Gastrocnemius medialis (tissue), 4 donors: ENCODE data around the gene FAM83F. TPM values are rescaled to one million over a fixed set of nuclear protein-coding genes. Genes with fewer than 3 reads are reported as not detected.

Experiments
- ATAC-seq, 2 donors: fragments of 150-250 bp; one replicate each; pipeline ENCODE4 v1.9.1; 2016
- DNase-seq, 2 donors: peaks; one replicate each; pipeline ENCODE4 v3.0.0-alpha.2; 2019
- H3K27ac ChIP-seq, 4 donors: fragments of 200-600 bp; sonication (generic); 1 replicate in 1 of 4; 2 replicates in 3 of 4; pipeline ENCODE4 v1.5.1; 2016 to 2018; ENCODE audit warnings: mild to moderate bottlenecking in 2 of 4, moderate library complexity in 1 of 4
- H3K27me3 ChIP-seq, 3 donors: fragments of 200-600 bp; sonication (generic) in 2 of 3; 1 replicate in 1 of 3; 2 replicates in 2 of 3; pipeline versions ENCODE4 v1.5.1 to v1.6.0; 2016 to 2019; ENCODE audit warnings: mild to moderate bottlenecking in 1 of 3, moderate library complexity in 1 of 3
- H3K36me3 ChIP-seq, 2 donors: fragments of 200-600 bp; sonication (generic) in 1 of 2; one replicate each; pipeline ENCODE4 v1.5.1; 2017 to 2018
- H3K4me1 ChIP-seq, 2 donors: fragments of 200-600 bp; sonication (generic) in 1 of 2; one replicate each; pipeline ENCODE4 v1.5.1; 2016 to 2017; ENCODE audit warnings: mild to moderate bottlenecking in 2 of 2
- H3K4me3 ChIP-seq, 4 donors: fragments of 200-600 bp; sonication (generic) in 3 of 4; 1 replicate in 1 of 4; 2 replicates in 3 of 4; pipeline ENCODE4 v1.5.1; 2016 to 2019; ENCODE audit warnings: mild to moderate bottlenecking in 2 of 4
- H3K9me3 ChIP-seq, 3 donors: fragments of 200-600 bp; sonication (generic) in 2 of 3; 1 replicate in 1 of 3; 2 replicates in 2 of 3; pipeline ENCODE4 v1.5.1; 2016 to 2019
- CTCF ChIP-seq, 5 experiments: fragments of 450-650 bp in 3 of 5; fragments of 200-600 bp in 2 of 5; sonication (generic) in 2 of 5; IDR thresholded peaks in 4 of 5; conservative IDR thresholded peaks in 1 of 5; 1 replicate in 4 of 5; 2 replicates in 1 of 5; pipeline ENCODE4 v1.5.1; 2016 to 2019; ENCODE audit warnings: antibody characterized with exemption in 5 of 5, mild to moderate bottlenecking in 3 of 5, moderate library complexity in 3 of 5
- POLR2A ChIP-seq, 2 donors: fragments of 450-650 bp; IDR thresholded peaks; one replicate each; pipeline ENCODE4 v1.6.1; 2017; ENCODE audit warnings: antibody characterized with exemption in 2 of 2, mild to moderate bottlenecking in 2 of 2, moderate library complexity in 2 of 2
- in situ Hi-C, 4 donors: fragments of 200-750 bp; cut with MboI; loops; one replicate each; pipeline versions ENCODE4 v1.15.0 to v1.8.0; 2017; ENCODE audit warnings: low sequenced_read_pairs in 4 of 4
- intact Hi-C: fragments of 100-400 bp; cut with DNase I; formaldehyde crosslinking; loops from one replicate; pipeline ENCODE4 v1.15.1; 2023; ENCODE audit warnings: low total_unique reads
- total RNA-seq, 4 donors: library from RNA; depleted of rRNA; stranded (reverse); fragments of >200 nt; gene quantifications; one replicate each; pipeline versions ENCODE4 v1.1.0 to v1.2.3, GENCODE V29; 2016

The FAM83F gene
- total RNA-seq, 4 donors from 2014 or later = 0.02 to 0.15 (median 0.07) TPM; not detected in 1

DNA sequence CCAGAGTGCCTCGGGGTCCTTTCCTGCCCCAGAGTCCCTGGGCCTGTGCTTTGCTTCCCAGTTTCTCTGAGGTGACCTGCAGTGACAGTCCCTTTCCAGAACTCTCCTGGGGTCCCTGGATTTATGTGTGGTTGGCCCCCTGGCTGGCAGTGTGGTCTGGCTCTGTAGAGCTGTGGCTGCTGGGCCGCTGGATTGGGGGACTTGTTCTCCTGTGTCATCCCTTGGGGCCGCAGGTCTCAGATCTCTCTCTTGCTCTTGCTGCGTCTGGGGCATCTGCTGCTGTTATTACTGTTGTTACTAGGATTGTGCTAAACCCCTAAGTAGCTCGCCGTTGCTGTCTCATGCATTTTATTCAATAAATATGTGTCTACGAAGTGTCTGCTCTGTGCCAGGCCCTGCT, 31.9 kb downstream of the FAM83F start:
- in situ Hi-C loops (loop anchor here in 3 of 4 donors (5.0 to 25.0 kb wide), 4 partner anchors 412 to 492 kb away; partner anchors contain the start of gene RPS19BP1 (in 2 of the 3)), intact Hi-C loops (no loop called here)
- H3K4me1 ChIP-seq = no peaks in the 10 kb centered on the region
- H3K4me3 ChIP-seq = no peak overlapping the region
- TF ChIP-seq POLR2A (IDR thresholded peaks at IDR 0.05) = no peak
- no peak for TF ChIP-seq CTCF (IDR thresholded peaks at IDR 0.05 in 4 of 5, conservative IDR thresholded peaks at IDR 0.05 in 1 of 5)
- no peak overlapping the region for H3K27ac ChIP-seq
- no peaks in the 10 kb centered on the region for H3K9me3 ChIP-seq
- no peaks in the 10 kb centered on the region for H3K27me3 ChIP-seq
- H3K36me3 ChIP-seq = no peaks in the 10 kb centered on the region
- no peak for ATAC-seq
- DNase-seq = no peak

GRCh38 chr22:40027191-40028097, 32.7 kb downstream of the FAM83F start:
- H3K36me3 ChIP-seq = no peaks in the 10 kb centered on the region
- no peak for ATAC-seq
- H3K4me1 ChIP-seq = no peaks in the 10 kb centered on the region
- H3K4me3 ChIP-seq = no peak overlapping the region
- H3K27ac ChIP-seq = no peak overlapping the region
- in situ Hi-C loops (loop anchor here in 3 of 4 donors (5.0 to 25.0 kb wide), 4 partner anchors 413 to 493 kb away; partner anchors contain the start of gene RPS19BP1 (in 2 of the 3)), intact Hi-C loops (no loop called here)
- H3K9me3 ChIP-seq = no peaks in the 10 kb centered on the region
- TF ChIP-seq POLR2A (IDR thresholded peaks at IDR 0.05) = no peak
- TF ChIP-seq CTCF (IDR thresholded peaks at IDR 0.05 in 4 of 5, conservative IDR thresholded peaks at IDR 0.05 in 1 of 5) = no peak
- H3K27me3 ChIP-seq = no peaks in the 10 kb centered on the region
- no peak for DNase-seq

- H3K9me3 ChIP-seq = no peaks in the 10 kb centered on the region
- H3K27me3 ChIP-seq = no peaks in the 10 kb centered on the region
- H3K36me3 ChIP-seq = no peaks in the 10 kb centered on the region
- H3K27ac ChIP-seq = no peak overlapping the region
- no peaks in the 10 kb centered on the region for H3K4me1 ChIP-seq
- no peak for ATAC-seq
- H3K4me3 ChIP-seq = no peak overlapping the region
- in situ Hi-C loops (loop anchor here in 3 of 4 donors (5.0 to 25.0 kb wide), 4 partner anchors 413 to 493 kb away; partner anchors contain the start of gene RPS19BP1 (in 2 of the 3)), intact Hi-C loops (no loop called here)
- TF ChIP-seq CTCF (IDR thresholded peaks at IDR 0.05 in 4 of 5, conservative IDR thresholded peaks at IDR 0.05 in 1 of 5) (no peak), POLR2A (IDR thresholded peaks at IDR 0.05) (no peak)
- DNase-seq = no peak
Measured at GRCh38 chr22:40028098-40028425, 33.3 kb downstream of the FAM83F start.

GRCh38 chr22:40029189-40029890, 34.6 kb downstream of the FAM83F start:
- DNase-seq = no peak
- Histone ChIP-seq H3K9me3 (no peaks in the 10 kb centered on the region), H3K4me1 (no peaks in the 10 kb centered on the region), H3K36me3 (no peaks in the 10 kb centered on the region), H3K4me3 (no peak overlapping the region), H3K27me3 (no peaks in the 10 kb centered on the region), H3K27ac (no peak overlapping the region)
- TF ChIP-seq CTCF (IDR thresholded peaks at IDR 0.05 in 4 of 5, conservative IDR thresholded peaks at IDR 0.05 in 1 of 5) (no peak), POLR2A (IDR thresholded peaks at IDR 0.05) (no peak)
- intact Hi-C loops (no loop called here), in situ Hi-C loops (loop anchor here in 3 of 4 donors (5.0 to 25.0 kb wide), 4 partner anchors 415 to 495 kb away; partner anchors contain the start of gene RPS19BP1 (in 2 of the 3))
- ATAC-seq = no peak
